Testis (tissue), 3 donors: Measurements from ENCODE around the gene KIF16B. TPM values are rescaled to one million over a fixed set of nuclear protein-coding genes. Genes with fewer than 3 reads are reported as not detected.
"Not testable (repeated sequence)": the region's sequence is repeated elsewhere in the genome, so short reads cannot be mapped to it uniquely, and the experiment has no call there.

Experiments used
- DNase-seq: peaks from one replicate; pipeline ENCODE4 v3.0.0-alpha.2; 2019
- H3K27ac ChIP-seq, 2 donors: fragments of 200-600 bp; sonication (generic); one replicate each; pipeline ENCODE4 v1.5.1; 2019
- H3K27me3 ChIP-seq: fragments of 200-600 bp; sonication (generic); one replicate; pipeline ENCODE4 v1.5.1; 2019
- H3K36me3 ChIP-seq: fragments of 200-600 bp; sonication (generic); one replicate; pipeline ENCODE4 v1.5.1; 2017; ENCODE audit warnings: low read depth; ENCODE audit errors: missing control alignments
- H3K4me1 ChIP-seq: fragments of 200-600 bp; sonication (generic); one replicate; pipeline ENCODE4 v1.5.1; 2019
- H3K4me3 ChIP-seq, 2 donors: fragments of 200-600 bp; sonication (generic); one replicate each; pipeline ENCODE4 v1.5.1; 2017 to 2019
- H3K9me3 ChIP-seq: fragments of 200-600 bp; sonication (generic); one replicate; pipeline ENCODE4 v1.5.1; 2017
- CTCF ChIP-seq, 3 experiments: fragments of 450-650 bp in 2 of 3; fragments of 200-600 bp in 1 of 3; sonication (generic) in 1 of 3; IDR thresholded peaks; one replicate each; pipeline ENCODE4 v1.5.1; 2016 to 2019; ENCODE audit warnings: antibody characterized with exemption in 3 of 3, mild to moderate bottlenecking in 2 of 3, moderate library complexity in 1 of 3
- POLR2A ChIP-seq: fragments of 450-650 bp; IDR thresholded peaks from one replicate; pipeline ENCODE4 v1.6.1; 2017; ENCODE audit warnings: antibody characterized with exemption, mild to moderate bottlenecking, moderate library complexity
- WGBS, 2 donors: methylation state at CpG; one replicate each; pipeline ENCODE4 v1.1.5; 2018; 5-methylcytosine and 5-hydroxymethylcytosine counted together
- intact Hi-C: fragments of 100-400 bp; cut with DNase I; formaldehyde crosslinking; loops from one replicate; pipeline ENCODE4 v1.15.1; 2023; ENCODE audit warnings: low total_unique reads
- polyA plus RNA-seq: library from polyadenylated mRNA; stranded (reverse); fragments of 350-450 nt; fragmentation: Illumina TruSeq; extraction: RNeasy Lipid Tissue Mini Kit (QIAGEN cat#74804); gene quantifications from one replicate; pipeline ENCODE4 v1.2.3, GENCODE V29; 2014; ENCODE audit warnings: low read depth, low replicate concordance; ENCODE audit not compliant: insufficient read depth
- total RNA-seq, 2 donors: library from RNA; depleted of rRNA; stranded (reverse); fragments of >200 nt; gene quantifications; one replicate each; pipeline ENCODE4 v1.2.3, GENCODE V29; 2016

The KIF16B gene
- total and polyA plus RNA-seq, 3 donors from 2014 or later: 10.2 to 25.5 (median 22.3) TPM

- TF ChIP-seq CTCF (IDR thresholded peaks at IDR 0.05) (no peak), POLR2A (no peak)
- H3K27ac ChIP-seq: no peak overlapping the region
- H3K27me3 ChIP-seq: no peaks in the 10 kb centered on the region
- no peak overlapping the region for H3K4me3 ChIP-seq
- H3K36me3 ChIP-seq: no peaks in the 10 kb centered on the region
- H3K9me3 ChIP-seq: no peaks in the 10 kb centered on the region
- DNase-seq: no peak
- WGBS, 2 donors: 74 to 79% methylated on average over 4 of the region's 4 CpGs
- peaks cover 8% of the 10 kb centered on the region for H3K4me1 ChIP-seq
- intact Hi-C loops: no loop called here
Measured at GRCh38 chr20:16569246-16570153, 3.7 kb downstream of the KIF16B start.

DNA sequence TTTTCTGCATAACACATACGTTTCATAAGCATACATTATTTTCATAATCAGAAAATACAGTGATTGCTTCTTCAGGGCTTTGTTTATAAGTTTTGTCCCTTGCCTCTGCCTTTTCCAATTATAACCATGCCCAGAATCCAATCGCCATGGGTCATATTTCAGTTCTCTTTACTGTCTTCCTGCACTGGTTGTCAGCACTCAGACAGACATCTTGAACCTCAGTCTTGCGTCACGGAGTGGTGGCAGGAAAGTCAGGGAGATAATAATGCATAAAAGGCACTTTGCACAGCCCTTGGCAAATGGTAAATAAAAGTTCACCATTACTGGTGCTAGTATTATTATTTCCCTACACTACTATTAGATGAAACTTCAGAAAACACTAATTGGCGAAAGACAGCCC, 7.2 kb downstream of the KIF16B start:
- Histone ChIP-seq H3K36me3 (no peaks in the 10 kb centered on the region), H3K27ac (no peak overlapping the region), H3K4me1 (no peaks in the 10 kb centered on the region), H3K9me3 (no peaks in the 10 kb centered on the region), H3K27me3 (no peaks in the 10 kb centered on the region), H3K4me3 (no peak overlapping the region)
- TF ChIP-seq CTCF (IDR thresholded peaks at IDR 0.05) (no peak), POLR2A (no peak)
- intact Hi-C loops: no loop called here
- 92 to 93% methylated on average over 5 of the region's 5 CpGs for WGBS, 2 donors
- no peak for DNase-seq

- 70 to 89% methylated on average over 5 of the region's 5 CpGs for WGBS, 2 donors
- H3K9me3 ChIP-seq, H3K36me3 ChIP-seq, H3K27ac ChIP-seq, DNase-seq, H3K4me3 ChIP-seq, intact Hi-C loops, H3K27me3 ChIP-seq, H3K4me1 ChIP-seq: not testable (repeated sequence)
Measured at GRCh38 chr20:16564079-16564478, 9.2 kb downstream of the KIF16B start.

GRCh38 chr20:16563066-16563806, 10.0 kb downstream of the KIF16B start:
- Histone ChIP-seq H3K27ac (no peak overlapping the region), H3K9me3 (no peaks in the 10 kb centered on the region), H3K27me3 (no peaks in the 10 kb centered on the region), H3K4me3 (no peak overlapping the region), H3K4me1 (no peaks in the 10 kb centered on the region), H3K36me3 (no peaks in the 10 kb centered on the region)
- TF ChIP-seq POLR2A (no peak), CTCF (IDR thresholded peaks at IDR 0.05) (no peak)
- no peak for DNase-seq
- WGBS, 2 donors: 75 to 82% methylated on average over 5 of the region's 5 CpGs
- intact Hi-C loops: no loop called here

DNA sequence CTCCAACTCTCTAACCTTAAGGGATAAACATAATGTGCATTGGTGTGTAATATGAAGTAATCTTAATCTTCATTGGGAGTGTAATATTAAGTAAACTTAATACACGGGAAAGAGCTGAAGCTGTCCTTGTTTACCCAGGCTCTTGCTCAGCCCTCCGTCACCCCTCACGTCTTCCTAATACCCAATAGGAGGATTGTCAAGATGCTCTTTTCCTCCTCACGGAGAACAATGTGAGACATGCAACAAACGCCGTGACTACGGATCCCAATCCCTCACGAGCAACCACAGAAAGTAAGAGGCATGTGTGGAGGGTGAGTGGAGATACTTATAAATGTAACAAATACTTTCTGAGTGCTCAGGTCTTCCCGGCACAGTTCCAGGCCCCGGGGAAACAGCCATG, 11.0 kb downstream of the KIF16B start:
- Histone ChIP-seq H3K4me1 (no peaks in the 10 kb centered on the region), H3K27ac (no peak overlapping the region), H3K27me3 (no peaks in the 10 kb centered on the region), H3K4me3 (no peak overlapping the region), H3K36me3 (no peaks in the 10 kb centered on the region), H3K9me3 (no peaks in the 10 kb centered on the region)
- 81 to 90% methylated on average over 10 of the region's 10 CpGs for WGBS, 2 donors
- intact Hi-C loops: no loop called here
- DNase-seq: no peak
- no peak for TF ChIP-seq CTCF (IDR thresholded peaks at IDR 0.05)
